Liver (tissue), 9 donors: Measurements from ENCODE around the gene B3GAT1. TPM values are rescaled to one million over a fixed set of nuclear protein-coding genes. Genes with fewer than 3 reads are reported as not detected.

Experiments used
- DNase-seq: peaks from one replicate; pipeline ENCODE4 v3.0.0-alpha.2; 2017; ENCODE audit warnings: low spot score
- H3K27ac ChIP-seq, 2 donors: one replicate each; pipeline ENCODE4 v1.7.0; 2013; ENCODE audit warnings: inconsistent platforms in 2 of 2, low read length in 2 of 2, control low read depth in 1 of 2, low read depth in 1 of 2, mild to moderate bottlenecking in 1 of 2
- H3K27me3 ChIP-seq, 4 donors: one replicate each; pipeline versions ENCODE4 v1.6.1 to v1.7.0; 2013; ENCODE audit warnings: low read length in 3 of 4, inconsistent platforms in 1 of 4, mild to moderate bottlenecking in 1 of 4, moderate library complexity in 1 of 4; ENCODE audit not compliant: control insufficient read depth in 4 of 4, insufficient read depth in 4 of 4
- H3K36me3 ChIP-seq, 4 donors: one replicate each; pipeline versions ENCODE4 v1.6.1 to v1.7.0; 2013; ENCODE audit warnings: low read length in 3 of 4, mild to moderate bottlenecking in 3 of 4, low read depth in 1 of 4, moderate library complexity in 1 of 4; ENCODE audit not compliant: control insufficient read depth in 4 of 4, insufficient read depth in 3 of 4
- H3K4me1 ChIP-seq, 4 donors: one replicate each; pipeline versions ENCODE4 v1.6.1 to v1.7.0; 2013; ENCODE audit warnings: low read length in 3 of 4, mild to moderate bottlenecking in 3 of 4, moderate library complexity in 1 of 4; ENCODE audit not compliant: control insufficient read depth in 4 of 4, insufficient read depth in 4 of 4
- H3K4me3 ChIP-seq, 3 donors: one replicate each; pipeline versions ENCODE4 v1.6.1 to v1.7.0; 2013; ENCODE audit warnings: low read length in 3 of 3, control low read depth in 1 of 3, low read depth in 1 of 3, mild to moderate bottlenecking in 1 of 3
- H3K9ac ChIP-seq, 2 donors: one replicate each; pipeline ENCODE4 v1.7.0; 2013; ENCODE audit warnings: low read length in 2 of 2, mild to moderate bottlenecking in 2 of 2, moderate library complexity in 2 of 2, control low read depth in 1 of 2, low read depth in 1 of 2
- H3K9me3 ChIP-seq, 4 donors: one replicate each; pipeline versions ENCODE4 v1.6.1 to v1.7.0; 2013; ENCODE audit warnings: low read length in 3 of 4; ENCODE audit not compliant: control insufficient read depth in 4 of 4
- EGR1 ChIP-seq, 2 donors: IDR thresholded peaks; 2 replicates each; pipeline ENCODE4 v1.6.1; 2016 to 2018; ENCODE audit warnings: antibody characterized with exemption in 2 of 2, low read depth in 2 of 2
- FOXA1 ChIP-seq: IDR thresholded peaks from 2 replicates; pipeline ENCODE4 v1.6.1; 2016; ENCODE audit warnings: antibody characterized with exemption
- FOXA2 ChIP-seq: IDR thresholded peaks from 2 replicates; pipeline ENCODE4 v1.6.1; 2016; ENCODE audit warnings: antibody characterized with exemption
- GABPA ChIP-seq, 2 donors: IDR thresholded peaks in 1 of 2; conservative IDR thresholded peaks in 1 of 2; 2 replicates each; pipeline ENCODE4 v1.6.1; 2016; ENCODE audit warnings: antibody characterized with exemption in 2 of 2, mild to moderate bottlenecking in 1 of 2, moderate library complexity in 1 of 2
- HNF4G ChIP-seq: IDR thresholded peaks from 2 replicates; pipeline ENCODE4 v1.6.1; 2016; ENCODE audit warnings: antibody characterized with exemption
- JUND ChIP-seq, 2 donors: IDR thresholded peaks; 2 replicates each; pipeline ENCODE4 v1.6.1; 2016; ENCODE audit warnings: antibody characterized with exemption in 2 of 2
- NR2F2 ChIP-seq: IDR thresholded peaks from 2 replicates; pipeline ENCODE4 v1.6.1; 2016; ENCODE audit warnings: antibody characterized with exemption
- RAD21 ChIP-seq, 2 donors: IDR thresholded peaks; 2 replicates each; pipeline ENCODE4 v1.6.1; 2016; ENCODE audit warnings: antibody characterized with exemption in 2 of 2, mild to moderate bottlenecking in 2 of 2
- SP1 ChIP-seq: IDR thresholded peaks from 2 replicates; pipeline ENCODE4 v1.6.1; 2018; ENCODE audit warnings: antibody characterized with exemption, mild to moderate bottlenecking
- TAF1 ChIP-seq: conservative IDR thresholded peaks from 2 replicates; pipeline ENCODE4 v1.6.1; 2016; ENCODE audit warnings: antibody characterized with exemption, mild to moderate bottlenecking
- YY1 ChIP-seq: IDR thresholded peaks from 2 replicates; pipeline ENCODE4 v1.6.1; 2016; ENCODE audit warnings: antibody characterized with exemption, mild to moderate bottlenecking
- WGBS: extraction: QIAGEN DNeasy Blood & Tissue Kit; methylation state at CpG from one replicate; pipeline ENCODE4 v1.1.7; 2013; 5-methylcytosine and 5-hydroxymethylcytosine counted together
- polyA plus RNA-seq, 2 donors: library from polyadenylated mRNA; stranded (reverse) in 1 of 2; unstranded in 1 of 2; fragments of 200-250 nt in 1 of 2; fragments of >200 nt in 1 of 2; fragmentation: Nextera tagmentation in 1 of 2; extraction: Ambion mirVana in 1 of 2; gene quantifications; one replicate each; pipeline versions ENCODE4 v1.2.1 to v1.2.3, GENCODE V29; 2013 to 2015
- total RNA-seq, 2 donors: library from RNA; depleted of rRNA; stranded (reverse); fragments of >200 nt; gene quantifications; one replicate each; pipeline ENCODE4 v1.2.3, GENCODE V29; 2014
- TF ChIP-seq, protein P1 (sequence below): IDR thresholded peaks from 2 replicates; pipeline ENCODE4 v1.6.1; 2016; ENCODE audit warnings: antibody characterized with exemption, mild to moderate bottlenecking
- TF ChIP-seq, protein P2 (sequence below): IDR thresholded peaks from 2 replicates; pipeline ENCODE4 v1.6.1; 2016; ENCODE audit warnings: antibody characterized with exemption
- TF ChIP-seq, protein P3 (sequence below): IDR thresholded peaks from 2 replicates; pipeline ENCODE4 v1.6.1; 2016; ENCODE audit warnings: antibody characterized with exemption
- donor health status: healthy.
- donor health status: healthy.
- donor health status: healthy.
- donor health status: healthy.
- donor health status: healthy.

B3GAT1 gene
- total and polyA plus RNA-seq, 4 donors = 0.13 to 6.6 (median 0.25) TPM; not detected in 1

DNA sequence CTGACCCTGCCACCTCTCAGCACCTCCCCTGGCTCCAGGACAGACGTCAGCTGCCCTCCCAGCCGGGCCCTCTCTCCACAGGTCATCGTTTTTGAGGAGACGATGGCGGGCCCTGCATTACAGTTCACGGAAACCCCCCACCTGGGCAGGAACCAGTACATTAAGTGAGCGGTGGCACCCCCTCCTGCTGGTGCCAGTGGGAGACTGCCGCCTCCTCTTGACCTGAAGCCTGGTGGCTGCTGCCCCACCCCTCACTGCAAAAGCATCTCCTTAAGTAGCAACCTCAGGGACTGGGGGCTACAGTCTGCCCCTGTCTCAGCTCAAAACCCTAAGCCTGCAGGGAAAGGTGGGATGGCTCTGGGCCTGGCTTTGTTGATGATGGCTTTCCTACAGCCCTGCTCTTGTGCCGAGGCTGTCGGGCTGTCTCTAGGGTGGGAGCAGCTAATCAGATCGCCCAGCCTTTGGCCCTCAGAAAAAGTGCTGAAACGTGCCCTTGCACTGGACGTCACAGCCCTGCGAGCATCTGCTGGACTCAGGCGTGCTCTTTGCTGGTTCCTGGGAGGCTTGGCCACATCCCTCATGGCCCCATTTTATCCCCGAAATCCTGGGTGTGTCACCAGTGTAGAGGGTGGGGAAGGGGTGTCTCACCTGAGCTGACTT, 37.0 kb downstream of the B3GAT1 start:
- Histone ChIP-seq H3K9me3 (no peaks in the 10 kb centered on the region), H3K36me3 (no peaks in the 10 kb centered on the region), H3K27me3 (no peaks in the 10 kb centered on the region), H3K4me3 (no peak overlapping the region), H3K4me1 (no peaks in the 10 kb centered on the region), H3K9ac (no peak overlapping the region), H3K27ac (no peak overlapping the region)
- no peak for TF ChIP-seq NR2F2
- TF ChIP-seq SP1 = no peak
- no peak for TF ChIP-seq FOXA2
- no peak for TF ChIP-seq YY1
- TF ChIP-seq HNF4G = no peak
- WGBS = 88% methylated on average over 16 of the region's 16 CpGs
- no peak for DNase-seq

DNA sequence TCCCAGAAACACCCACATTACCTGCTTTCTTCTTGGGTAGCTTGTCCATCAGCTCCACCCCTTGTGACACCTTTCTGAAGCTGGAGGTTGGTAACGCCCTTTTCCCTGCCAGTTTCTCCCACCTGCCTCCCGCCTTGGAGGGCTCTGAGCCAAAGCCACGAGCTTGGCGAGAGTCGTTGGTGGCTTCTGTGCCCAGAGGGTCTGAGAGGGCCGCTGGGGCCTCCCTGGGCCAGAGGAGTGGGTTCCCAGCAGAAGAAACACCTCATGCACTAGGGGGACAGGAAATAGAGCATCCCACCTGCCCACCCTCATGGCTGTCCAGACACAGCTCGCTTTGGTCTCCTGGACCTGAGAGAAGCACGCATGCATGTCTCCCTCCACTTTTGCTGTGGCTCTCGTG, 37.9 kb downstream of the B3GAT1 start:
- no peak overlapping the region for H3K27ac ChIP-seq
- no peak overlapping the region for H3K9ac ChIP-seq
- no peaks in the 10 kb centered on the region for H3K4me1 ChIP-seq
- H3K9me3 ChIP-seq = no peaks in the 10 kb centered on the region
- 82% methylated on average over 9 of the region's 9 CpGs for WGBS
- no peaks in the 10 kb centered on the region for H3K36me3 ChIP-seq
- H3K4me3 ChIP-seq = no peak overlapping the region
- TF ChIP-seq HNF4G = no peak
- TF ChIP-seq TAF1 = no peak
- no peak for TF ChIP-seq NR2F2
- no peak for DNase-seq
- no peaks in the 10 kb centered on the region for H3K27me3 ChIP-seq

DNA sequence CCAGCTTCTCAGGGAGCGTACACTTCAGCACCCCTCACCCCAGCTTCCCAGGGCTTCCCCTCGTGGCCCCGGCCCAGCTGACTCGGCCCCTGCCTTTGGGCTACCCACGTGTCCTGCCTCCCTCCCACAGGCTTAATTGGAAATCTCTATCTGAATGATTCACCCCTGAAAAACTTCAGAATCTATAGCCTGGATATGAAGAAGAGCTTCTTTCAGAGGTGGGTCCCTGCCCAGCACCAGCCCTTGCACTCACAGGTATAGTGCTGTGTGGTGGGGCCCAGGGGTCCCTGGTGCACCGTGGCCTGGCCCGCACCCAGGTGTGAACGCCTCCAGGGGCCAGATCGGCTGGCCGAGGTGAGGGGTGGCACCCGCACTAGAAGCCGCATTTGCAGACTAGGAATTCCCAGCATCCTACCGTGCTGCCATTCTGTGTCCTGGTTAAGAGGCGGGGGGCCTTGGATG, 38.4 kb downstream of the B3GAT1 start:
- DNase-seq = no peak
- no peak overlapping the region for H3K27ac ChIP-seq

DNA sequence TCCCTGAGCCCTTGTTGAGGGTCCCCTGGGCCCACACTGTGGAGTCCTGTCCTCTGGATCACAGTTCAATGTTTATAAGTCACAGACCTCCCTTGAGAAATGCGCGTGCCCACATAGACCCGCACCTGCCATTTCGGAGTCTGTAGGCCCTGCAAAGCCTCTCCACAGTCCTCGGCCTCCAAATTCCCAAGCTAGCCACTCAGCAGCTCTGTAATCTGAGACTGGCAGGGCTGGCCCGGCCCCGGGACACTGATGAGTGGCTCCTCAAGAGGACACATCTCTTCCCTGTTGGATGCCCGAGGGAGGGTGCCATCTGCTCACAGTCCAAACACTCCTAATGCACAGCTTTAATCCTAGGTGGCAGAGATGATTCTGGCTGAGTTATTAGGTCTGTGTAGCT, 39.1 kb downstream of the B3GAT1 start:
- H3K4me3 ChIP-seq = no peak overlapping the region
- no peaks in the 10 kb centered on the region for H3K4me1 ChIP-seq
- TF ChIP-seq TAF1 = no peak
- TF ChIP-seq, protein P1, sequence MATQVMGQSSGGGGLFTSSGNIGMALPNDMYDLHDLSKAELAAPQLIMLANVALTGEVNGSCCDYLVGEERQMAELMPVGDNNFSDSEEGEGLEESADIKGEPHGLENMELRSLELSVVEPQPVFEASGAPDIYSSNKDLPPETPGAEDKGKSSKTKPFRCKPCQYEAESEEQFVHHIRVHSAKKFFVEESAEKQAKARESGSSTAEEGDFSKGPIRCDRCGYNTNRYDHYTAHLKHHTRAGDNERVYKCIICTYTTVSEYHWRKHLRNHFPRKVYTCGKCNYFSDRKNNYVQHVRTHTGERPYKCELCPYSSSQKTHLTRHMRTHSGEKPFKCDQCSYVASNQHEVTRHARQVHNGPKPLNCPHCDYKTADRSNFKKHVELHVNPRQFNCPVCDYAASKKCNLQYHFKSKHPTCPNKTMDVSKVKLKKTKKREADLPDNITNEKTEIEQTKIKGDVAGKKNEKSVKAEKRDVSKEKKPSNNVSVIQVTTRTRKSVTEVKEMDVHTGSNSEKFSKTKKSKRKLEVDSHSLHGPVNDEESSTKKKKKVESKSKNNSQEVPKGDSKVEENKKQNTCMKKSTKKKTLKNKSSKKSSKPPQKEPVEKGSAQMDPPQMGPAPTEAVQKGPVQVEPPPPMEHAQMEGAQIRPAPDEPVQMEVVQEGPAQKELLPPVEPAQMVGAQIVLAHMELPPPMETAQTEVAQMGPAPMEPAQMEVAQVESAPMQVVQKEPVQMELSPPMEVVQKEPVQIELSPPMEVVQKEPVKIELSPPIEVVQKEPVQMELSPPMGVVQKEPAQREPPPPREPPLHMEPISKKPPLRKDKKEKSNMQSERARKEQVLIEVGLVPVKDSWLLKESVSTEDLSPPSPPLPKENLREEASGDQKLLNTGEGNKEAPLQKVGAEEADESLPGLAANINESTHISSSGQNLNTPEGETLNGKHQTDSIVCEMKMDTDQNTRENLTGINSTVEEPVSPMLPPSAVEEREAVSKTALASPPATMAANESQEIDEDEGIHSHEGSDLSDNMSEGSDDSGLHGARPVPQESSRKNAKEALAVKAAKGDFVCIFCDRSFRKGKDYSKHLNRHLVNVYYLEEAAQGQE = no peak
- TF ChIP-seq YY1 = no peak
- TF ChIP-seq GABPA (IDR thresholded peaks at IDR 0.05 in 1 of 2, conservative IDR thresholded peaks at IDR 0.05 in 1 of 2) = no peak
- no peak for TF ChIP-seq HNF4G
- TF ChIP-seq, protein P2, sequence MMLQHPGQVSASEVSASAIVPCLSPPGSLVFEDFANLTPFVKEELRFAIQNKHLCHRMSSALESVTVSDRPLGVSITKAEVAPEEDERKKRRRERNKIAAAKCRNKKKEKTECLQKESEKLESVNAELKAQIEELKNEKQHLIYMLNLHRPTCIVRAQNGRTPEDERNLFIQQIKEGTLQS = no peak
- TF ChIP-seq JUND (IDR thresholded peaks at IDR 0.05) = no peak
- TF ChIP-seq, protein P3, sequence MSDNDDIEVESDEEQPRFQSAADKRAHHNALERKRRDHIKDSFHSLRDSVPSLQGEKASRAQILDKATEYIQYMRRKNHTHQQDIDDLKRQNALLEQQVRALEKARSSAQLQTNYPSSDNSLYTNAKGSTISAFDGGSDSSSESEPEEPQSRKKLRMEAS = no peak
- H3K9me3 ChIP-seq = no peaks in the 10 kb centered on the region
- no peak for DNase-seq
- no peak overlapping the region for H3K27ac ChIP-seq
- no peak overlapping the region for H3K9ac ChIP-seq
- no peaks in the 10 kb centered on the region for H3K36me3 ChIP-seq
- WGBS = 91% methylated on average over 8 of the region's 8 CpGs
- H3K27me3 ChIP-seq = no peaks in the 10 kb centered on the region

More for the DNA sequence above, 38.4 kb downstream of the B3GAT1 start:
- no peak overlapping the region for H3K4me3 ChIP-seq
- H3K9ac ChIP-seq = no peak overlapping the region
- no peaks in the 10 kb centered on the region for H3K9me3 ChIP-seq
- no peaks in the 10 kb centered on the region for H3K4me1 ChIP-seq
- no peaks in the 10 kb centered on the region for H3K27me3 ChIP-seq
- 92% methylated on average over 14 of the region's 14 CpGs for WGBS
- no peaks in the 10 kb centered on the region for H3K36me3 ChIP-seq
- TF ChIP-seq FOXA1 (no peak), GABPA (IDR thresholded peaks at IDR 0.05 in 1 of 2, conservative IDR thresholded peaks at IDR 0.05 in 1 of 2) (no peak), RAD21 (IDR thresholded peaks at IDR 0.05) (no peak), EGR1 (IDR thresholded peaks at IDR 0.05; ENCODE audit: low read depth in 2 of 2) (no peak), NR2F2 (no peak), HNF4G (no peak), TAF1 (no peak), FOXA2 (no peak), YY1 (no peak), JUND (IDR thresholded peaks at IDR 0.05) (no peak)
